ENCODE results near the gene TMC1. TPM values are rescaled to one million over a fixed set of nuclear protein-coding genes. Genes with fewer than 3 reads are reported as not detected.
"Not testable (repeated sequence)": the region's sequence is repeated elsewhere in the genome, so short reads cannot be mapped to it uniquely, and the experiment has no call there.

The TMC1 gene
- total and polyA plus RNA-seq, 9 donors = 0.12 to 1.4 (median 0.48) TPM

GRCh38 chr9:72485821-72486593, 35.4 kb upstream of the TMC1 start:
- Histone ChIP-seq H3K9me3 (no peaks in the 10 kb centered on the region), H3K27me3 (no peaks in the 10 kb centered on the region), H3K4me3 (no peak overlapping the region), H3K36me3 (no peaks in the 10 kb centered on the region), H3K4me1 (ENCODE audit: insufficient read depth) (no peaks in the 10 kb centered on the region), H3K27ac (no peak overlapping the region)
- 67 to 73% (median 71%) methylated on average over 3 of the region's 3 CpGs for WGBS, 3 donors
- no peak for DNase-seq
- TF ChIP-seq POLR2A (IDR thresholded peaks at IDR 0.05) = no peak
- TF ChIP-seq CTCF (IDR thresholded peaks at IDR 0.05) = no peak
- no peak for TF ChIP-seq EP300 (IDR thresholded peaks at IDR 0.05)
- intact Hi-C loops (cut with DNase I) = no loop called here

- Histone ChIP-seq H3K4me1 (ENCODE audit: insufficient read depth) (no peaks in the 10 kb centered on the region), H3K9me3 (no peaks in the 10 kb centered on the region), H3K27me3 (no peaks in the 10 kb centered on the region), H3K27ac (no peak overlapping the region), H3K4me3 (no peak overlapping the region), H3K36me3 (no peaks in the 10 kb centered on the region)
- intact Hi-C loops (cut with DNase I) = no loop called here
- no peak for TF ChIP-seq EP300 (IDR thresholded peaks at IDR 0.05)
- no peak for TF ChIP-seq CTCF (IDR thresholded peaks at IDR 0.05)
- no peak for TF ChIP-seq POLR2A (IDR thresholded peaks at IDR 0.05)
- no peak for DNase-seq
- WGBS, 3 donors = 18 to 39% (median 21%) methylated on average over 1 of the region's 1 CpG
Measured at GRCh38 chr9:72486594-72486955, 34.8 kb upstream of the TMC1 start.

- H3K9me3 ChIP-seq; H3K36me3 ChIP-seq; H3K4me1 ChIP-seq (ENCODE audit: insufficient read depth); H3K27me3 ChIP-seq; H3K27ac ChIP-seq; H3K4me3 ChIP-seq; DNase-seq; intact Hi-C loops (cut with DNase I): not testable (repeated sequence)
- 90 to 93% (median 91%) methylated on average over 4 of the region's 4 CpGs for WGBS, 3 donors
Measured at GRCh38 chr9:72487665-72488064, 33.7 kb upstream of the TMC1 start.

- H3K4me1 ChIP-seq (ENCODE audit: insufficient read depth) = no peaks in the 10 kb centered on the region
- 94 to 98% (median 94%) methylated on average over 1 of the region's 1 CpG for WGBS, 3 donors
- no peak overlapping the region for H3K27ac ChIP-seq
- no peak for DNase-seq
- H3K9me3 ChIP-seq = no peaks in the 10 kb centered on the region
- TF ChIP-seq EP300 (IDR thresholded peaks at IDR 0.05) (no peak), POLR2A (IDR thresholded peaks at IDR 0.05) (no peak), CTCF (IDR thresholded peaks at IDR 0.05) (no peak)
- no peaks in the 10 kb centered on the region for H3K36me3 ChIP-seq
- H3K27me3 ChIP-seq = no peaks in the 10 kb centered on the region
- intact Hi-C loops (cut with DNase I) = no loop called here
- no peak overlapping the region for H3K4me3 ChIP-seq
Measured at GRCh38 chr9:72489986-72490385, 31.4 kb upstream of the TMC1 start.

GRCh38 chr9:72491242-72491641, 30.2 kb upstream of the TMC1 start:
- H3K27ac ChIP-seq = no peak overlapping the region
- H3K4me1 ChIP-seq (ENCODE audit: insufficient read depth) = no peaks in the 10 kb centered on the region
- 89 to 93% (median 92%) methylated on average over 2 of the region's 2 CpGs for WGBS, 3 donors
- no peaks in the 10 kb centered on the region for H3K27me3 ChIP-seq
- H3K9me3 ChIP-seq = no peaks in the 10 kb centered on the region
- no peak for DNase-seq
- TF ChIP-seq POLR2A (IDR thresholded peaks at IDR 0.05) (no peak), CTCF (IDR thresholded peaks at IDR 0.05) (no peak), EP300 (IDR thresholded peaks at IDR 0.05) (no peak)
- intact Hi-C loops (cut with DNase I) = no loop called here
- H3K36me3 ChIP-seq = no peaks in the 10 kb centered on the region
- H3K4me3 ChIP-seq = no peak overlapping the region

Measured in ovary (tissue), 9 donors.